Stimulated activated CD8-positive, alpha-beta memory T cell treated with anti-CD3 and anti-CD28 coated beads, Interleukin-7, amount 100 ng/mL, for 24 hours (primary cell): Measurements from ENCODE around the gene CCP110.

ENCODE experiments used
- DNase-seq: peaks from one replicate; pipeline ENCODE4 v3.0.0-alpha.2; 2020; ENCODE audit warnings: low read depth

The CCP110 gene

GRCh38 chr16:19601083-19601976, 77.6 kb downstream of the CCP110 start:
- no peak for DNase-seq
